GM10266 (cell line): Measurements from ENCODE around the gene TMIE.

Source experiments
- DNase-seq: peaks from one replicate; pipeline ENCODE4 v3.0.0; 2012; ENCODE audit errors: extremely low spot score
- TF ChIP-seq, protein P1 (sequence below): IDR thresholded peaks from 2 replicates; pipeline ENCODE4 v1.5.1; 2012; ENCODE audit warnings: mild to moderate bottlenecking, low read depth; ENCODE audit not compliant: control insufficient read depth, insufficient read depth; ENCODE audit errors: missing control alignments

Gene TMIE

DNA sequence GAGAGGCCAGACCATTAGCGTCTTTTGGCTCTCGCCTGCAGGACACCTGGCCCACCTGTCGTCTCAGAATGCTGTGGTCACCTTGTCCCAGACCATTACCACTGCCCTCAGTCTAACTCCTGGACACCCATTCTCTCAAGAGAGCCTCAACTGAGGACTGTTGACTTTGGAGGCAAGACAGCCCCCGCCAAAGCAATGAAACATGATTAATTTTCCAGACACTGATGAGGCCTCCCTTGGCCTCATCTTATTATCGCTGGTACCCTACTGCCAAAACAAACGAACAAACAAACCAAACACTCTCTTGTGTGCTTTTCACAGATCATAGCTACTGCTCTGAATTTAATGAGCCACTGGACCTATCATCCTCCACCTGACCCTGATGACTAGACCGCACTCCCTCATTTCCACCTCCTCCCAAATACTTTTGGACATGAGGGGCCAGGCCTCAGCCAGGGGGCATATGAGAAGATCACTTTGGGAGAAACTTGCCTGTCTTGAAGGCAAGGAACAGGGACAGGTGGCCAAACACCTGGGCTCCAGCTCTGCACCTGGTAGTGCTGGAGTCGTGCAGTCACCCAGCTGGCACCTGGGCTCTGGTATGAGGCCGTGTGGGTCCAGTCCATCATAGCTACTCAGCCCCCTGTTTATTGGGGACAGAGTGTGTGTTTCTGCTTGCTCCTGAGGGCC lies 35.3 kb upstream of the TMIE start:
- TF ChIP-seq, protein P1, sequence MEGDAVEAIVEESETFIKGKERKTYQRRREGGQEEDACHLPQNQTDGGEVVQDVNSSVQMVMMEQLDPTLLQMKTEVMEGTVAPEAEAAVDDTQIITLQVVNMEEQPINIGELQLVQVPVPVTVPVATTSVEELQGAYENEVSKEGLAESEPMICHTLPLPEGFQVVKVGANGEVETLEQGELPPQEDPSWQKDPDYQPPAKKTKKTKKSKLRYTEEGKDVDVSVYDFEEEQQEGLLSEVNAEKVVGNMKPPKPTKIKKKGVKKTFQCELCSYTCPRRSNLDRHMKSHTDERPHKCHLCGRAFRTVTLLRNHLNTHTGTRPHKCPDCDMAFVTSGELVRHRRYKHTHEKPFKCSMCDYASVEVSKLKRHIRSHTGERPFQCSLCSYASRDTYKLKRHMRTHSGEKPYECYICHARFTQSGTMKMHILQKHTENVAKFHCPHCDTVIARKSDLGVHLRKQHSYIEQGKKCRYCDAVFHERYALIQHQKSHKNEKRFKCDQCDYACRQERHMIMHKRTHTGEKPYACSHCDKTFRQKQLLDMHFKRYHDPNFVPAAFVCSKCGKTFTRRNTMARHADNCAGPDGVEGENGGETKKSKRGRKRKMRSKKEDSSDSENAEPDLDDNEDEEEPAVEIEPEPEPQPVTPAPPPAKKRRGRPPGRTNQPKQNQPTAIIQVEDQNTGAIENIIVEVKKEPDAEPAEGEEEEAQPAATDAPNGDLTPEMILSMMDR = no peak
- no peak for DNase-seq

DNA sequence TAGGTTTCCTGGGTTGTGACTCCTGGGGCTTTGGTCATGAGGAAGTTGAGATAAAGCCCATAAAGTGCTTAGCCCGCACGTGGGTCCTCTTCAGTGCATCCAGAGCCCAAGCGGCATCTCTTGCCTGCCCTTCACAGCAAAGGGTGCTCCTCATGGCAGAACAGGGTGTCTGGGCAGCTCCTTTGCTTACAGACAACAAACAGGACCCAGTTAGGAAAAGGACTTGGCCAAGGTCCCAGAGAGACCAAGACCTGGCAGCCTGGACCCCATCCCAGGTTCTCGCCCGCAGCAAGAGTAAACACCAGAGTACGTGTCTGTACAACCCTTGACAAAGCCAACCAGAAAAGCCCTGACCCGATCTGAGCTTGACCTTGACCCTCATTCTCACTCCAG lies 34.7 kb upstream of the TMIE start:
- no peak for DNase-seq
- TF ChIP-seq, protein P1 = no peak

DNA sequence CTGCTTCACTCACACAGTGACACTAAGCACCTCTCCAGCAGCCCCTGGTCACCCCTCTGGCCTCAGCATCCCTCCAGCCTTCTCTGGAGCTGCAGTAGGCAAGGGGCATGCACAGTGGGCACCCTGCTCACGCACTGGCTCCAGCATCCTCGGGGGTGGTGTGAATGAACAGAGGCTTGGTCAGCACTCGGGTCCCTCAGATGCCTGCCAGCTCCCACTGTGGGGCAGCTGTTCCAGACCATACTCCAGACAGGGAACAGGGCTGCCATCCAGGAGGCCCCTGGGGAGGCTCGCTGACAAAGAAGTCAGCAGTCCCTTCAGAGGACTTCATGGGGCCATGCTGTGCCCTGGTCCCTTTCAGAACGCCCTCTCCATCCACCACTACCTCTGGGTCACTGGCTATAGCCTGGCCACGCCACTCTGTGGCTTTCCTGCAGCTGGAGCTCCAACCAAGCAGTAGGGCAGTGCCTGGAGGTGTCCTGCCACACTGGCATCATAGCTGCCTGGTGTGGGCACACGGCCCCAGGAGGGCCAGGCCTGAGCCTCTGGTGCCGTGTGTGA lies 34.1 kb upstream of the TMIE start:
- TF ChIP-seq, protein P1 = no peak
- DNase-seq = no peak

DNA sequence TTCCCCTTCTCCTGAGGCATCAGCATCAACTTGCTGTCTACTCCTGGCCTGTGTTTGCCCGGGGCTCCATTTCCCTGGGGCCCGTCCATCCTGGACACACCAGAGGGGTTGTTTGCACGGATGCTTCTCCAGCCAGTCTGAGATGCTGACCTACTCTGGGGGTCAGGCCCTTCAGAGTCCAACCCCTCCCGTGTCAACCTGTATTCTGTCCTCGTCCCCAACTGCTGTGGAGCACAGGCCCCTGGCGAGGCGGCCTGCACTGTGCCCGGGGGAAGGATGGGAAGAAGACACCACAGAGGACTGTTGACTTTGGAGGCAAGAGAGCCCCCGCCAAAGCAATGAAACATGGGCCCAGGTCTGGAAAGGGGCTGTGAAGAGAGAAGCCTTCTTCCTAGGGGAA lies 33.5 kb upstream of the TMIE start:
- TF ChIP-seq, protein P1 = no peak
- DNase-seq = no peak

DNA sequence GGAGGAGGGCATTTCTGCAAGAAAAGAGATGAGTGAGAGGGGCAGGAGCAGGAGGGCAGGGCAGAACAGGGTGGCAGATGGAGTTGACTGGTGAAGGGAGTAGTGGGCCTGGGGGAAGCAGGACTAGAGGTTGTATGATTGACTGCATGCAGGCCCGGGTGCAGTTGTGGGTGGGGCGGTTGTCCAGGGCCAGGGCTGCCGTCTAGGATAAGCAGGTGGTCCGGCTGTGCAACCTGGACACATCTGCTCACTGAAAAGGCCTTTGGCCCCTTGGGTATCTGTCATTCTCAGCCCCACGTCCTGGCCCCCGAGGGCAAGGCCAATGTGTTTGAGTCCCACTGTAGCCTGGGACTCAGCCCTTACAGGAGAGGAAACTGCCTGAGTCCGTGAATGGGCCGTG lies 33.1 kb upstream of the TMIE start:
- TF ChIP-seq, protein P1 = no peak
- no peak for DNase-seq

DNA sequence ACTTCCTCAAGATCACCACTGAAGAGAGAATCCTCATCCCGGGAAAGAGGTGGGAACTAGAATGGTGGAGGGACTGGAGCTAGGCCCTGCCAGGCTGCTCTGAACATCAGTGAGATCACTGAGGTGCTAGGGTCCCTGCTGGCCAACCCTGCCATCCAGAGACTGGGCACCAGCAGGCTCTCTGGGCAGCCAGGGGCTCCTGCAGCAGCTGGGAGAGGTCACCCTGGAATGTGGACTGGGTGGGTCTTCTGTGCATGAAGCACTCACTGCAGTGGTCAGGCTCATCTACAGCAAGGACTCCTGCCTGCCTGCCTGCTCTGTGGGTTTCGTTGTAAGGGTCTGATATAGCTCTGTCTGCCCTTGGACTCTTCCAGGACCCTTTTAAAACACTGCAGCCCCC lies 32.6 kb upstream of the TMIE start:
- TF ChIP-seq, protein P1 = no peak
- DNase-seq = no peak

DNA sequence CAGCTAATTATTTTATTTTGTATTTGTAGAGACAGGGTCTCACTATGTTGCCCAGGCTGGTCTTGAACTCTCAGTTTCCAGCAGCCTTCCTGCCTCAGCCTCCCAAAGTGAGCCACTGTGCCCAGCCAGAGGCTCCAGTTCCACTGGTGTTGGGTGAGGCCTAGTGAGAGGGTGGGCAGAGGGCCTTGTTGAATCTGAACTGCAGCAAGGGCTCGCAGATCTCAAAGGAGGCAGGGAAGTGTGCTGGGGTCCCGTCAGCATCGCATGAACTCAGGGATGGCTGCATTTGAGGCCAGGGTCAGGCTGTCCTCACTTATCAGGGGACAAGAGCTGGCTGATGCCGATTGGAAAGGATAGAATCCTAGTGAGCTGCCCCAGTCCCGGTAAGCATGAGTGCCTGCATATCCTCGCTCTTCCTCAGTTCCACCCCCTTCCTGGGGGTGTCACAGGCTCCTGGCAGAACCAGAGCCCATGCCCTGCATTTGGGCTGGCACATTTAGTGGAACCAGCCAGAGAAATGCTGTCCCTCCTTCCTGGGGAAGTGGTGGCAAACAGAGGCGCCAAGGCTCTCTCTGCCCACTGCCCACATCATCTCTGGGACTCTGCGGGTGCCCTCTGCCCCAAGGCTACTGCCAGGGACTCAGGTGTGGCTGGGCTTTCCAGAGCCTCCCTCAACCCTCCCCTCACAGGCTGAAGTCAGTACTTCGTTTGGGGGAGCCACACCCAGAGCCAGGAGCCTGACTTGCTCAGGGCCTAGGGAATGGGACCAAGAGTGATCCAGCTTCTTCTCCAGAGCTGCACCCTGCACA lies 31.8 kb upstream of the TMIE start:
- DNase-seq = no peak
- TF ChIP-seq, protein P1 = no peak
